Measurements from ENCODE around the gene WNT9B. TPM values are rescaled to one million over a fixed set of nuclear protein-coding genes. Genes with fewer than 3 reads are reported as not detected.

Gene WNT9B
- total and polyA plus RNA-seq, 9 of the 15 experiments (the other 6 are each of a cell fraction or from before 2014, with no cell fraction given) = not detected

- peaks cover 12 to 16% of the 10 kb centered on the region in 2 experiments; a peak in 3 of 5 replicates for H3K4me1 ChIP-seq (replicated peaks in 1 of 2; ENCODE audit: control insufficient read depth in 2 of 2, insufficient read depth in 2 of 2, low read length in 2 of 2)
- in situ Hi-C loops (cut with MboI) = no loop called here
- 0 out of 3 replicates have a peak, but pooled peaks cover 3% of the 10 kb centered on the region for H3K79me2 ChIP-seq (ENCODE audit: control insufficient read depth, insufficient read depth, low read length)
- no TSS peak for BruUV-seq (replicated peaks)
- H3K4me2 ChIP-seq (ENCODE audit: insufficient read depth, low read length) = peak overlapping the region; percentile 48
- peaks cover 20% of the 10 kb centered on the region for H4K20me1 ChIP-seq (replicated peaks; ENCODE audit: control insufficient read depth, insufficient read depth, low read length)
- ChIA-PET CTCF (ENCODE audit: low intra/inter-chr PET ratio) (no interaction called here), POLR2A (interaction anchor here (0.6 to 1.7 kb wide), 7 partner anchors 8 to 1599 kb away, joined by 3 to 4 read pairs (median 3); no protein-coding TSS in a partner anchor)
- FAIRE-seq = peak; percentile 99
- DNase-seq (ENCODE audit: extremely low read depth in 1 of 4, low spot score in 3 of 4) = peak; percentile 64 to 85 (median 76)
- H3K9me3 ChIP-seq (replicated peaks; ENCODE audit: control insufficient read depth, insufficient read depth, low read depth, low read length) = no peaks in the 10 kb centered on the region
- H3K36me3 ChIP-seq (ENCODE audit: control insufficient read depth, insufficient read depth, low read length) = peaks cover 99% of the 10 kb centered on the region
- intact Hi-C loops (cut with micrococcal nuclease) = no loop called here
- H3K9ac ChIP-seq (ENCODE audit: insufficient read depth in 1 of 2, low read depth in 2 of 2, low read length in 2 of 2) = peak overlapping the region in 1 of 2 experiments; percentile 51; a peak in 1 of 4 replicates
- H3K4me3 ChIP-seq = no peak overlapping the region
- peak overlapping the region; percentile 37 for H3K27ac ChIP-seq (ENCODE audit: extremely low read depth, low read depth, low read length)
- peak; percentile 91 for ATAC-seq
- no peak overlapping the region for H2AFZ ChIP-seq (ENCODE audit: low read depth, low read length)
- no peaks in the 10 kb centered on the region for H3K27me3 ChIP-seq (ENCODE audit: control insufficient read depth in 2 of 2, insufficient read depth in 2 of 2, low read length in 2 of 2)
- WGBS (ENCODE audit: insufficient coverage, low coverage, missing lambda C conversion rate) = 9% methylated on average over 7 of the region's 7 CpGs
- H3K9me1 ChIP-seq (ENCODE audit: control insufficient read depth, insufficient read depth, low read length) = no peaks in the 10 kb centered on the region
- TF ChIP-seq SOX6 (IDR thresholded peaks at IDR 0.05) (peak; percentile 60; the same call in 1 of the 2 replicates), EP300 (IDR thresholded peaks at IDR 0.05; ENCODE audit: low read length) (peak; percentile 53; the same call in 1 of the 2 replicates), SMARCA4 (IDR thresholded peaks at IDR 0.05) (peak; percentile 21; the same call in 1 of the 2 replicates), MAZ (CRISPR knock-in tag; conservative IDR thresholded peaks at IDR 0.05 in 1 of 2, IDR thresholded peaks at IDR 0.05 in 1 of 2) (no peak), DPF2 (IDR thresholded peaks at IDR 0.05) (peak; percentile 54; the same call in 1 of the 2 replicates), TRIM24 (IDR thresholded peaks at IDR 0.05) (no peak), SMAD4 (CRISPR knock-in tag; conservative IDR thresholded peaks at IDR 0.05) (peak; percentile 46; the same call in 1 of the 2 replicates), BHLHE40 (IDR thresholded peaks at IDR 0.05; ENCODE audit: low read length) (peak; percentile 68), ARID1B (IDR thresholded peaks at IDR 0.05) (peak; percentile 63), KLF1 (tag; IDR thresholded peaks at IDR 0.05) (peak; percentile 99), MNT (conservative IDR thresholded peaks at IDR 0.05) (peak in 1 of 2 experiments; percentile 39; a peak in 1 of 4 replicates), GMEB1 (CRISPR knock-in tag; IDR thresholded peaks at IDR 0.05) (no peak), HDAC8 (tag; IDR thresholded peaks at IDR 0.05) (no peak), CREM (IDR thresholded peaks at IDR 0.05; ENCODE audit: low read depth) (peak; percentile 64), CTBP1 (IDR thresholded peaks at IDR 0.05; ENCODE audit: borderline replicate concordance) (peak; percentile 92), ATF1 (CRISPR knock-in tag; IDR thresholded peaks at IDR 0.05) (no peak), ATF1 (tag; IDR thresholded peaks at IDR 0.05) (peak; percentile 52; the same call in 1 of the 2 replicates), TBL1XR1 (IDR thresholded peaks at IDR 0.05; ENCODE audit: low read length in 2 of 2) (peak in 1 of 2 experiments; percentile 32; a peak in 1 of 4 replicates)
- TF ChIP-seq, protein P1, sequence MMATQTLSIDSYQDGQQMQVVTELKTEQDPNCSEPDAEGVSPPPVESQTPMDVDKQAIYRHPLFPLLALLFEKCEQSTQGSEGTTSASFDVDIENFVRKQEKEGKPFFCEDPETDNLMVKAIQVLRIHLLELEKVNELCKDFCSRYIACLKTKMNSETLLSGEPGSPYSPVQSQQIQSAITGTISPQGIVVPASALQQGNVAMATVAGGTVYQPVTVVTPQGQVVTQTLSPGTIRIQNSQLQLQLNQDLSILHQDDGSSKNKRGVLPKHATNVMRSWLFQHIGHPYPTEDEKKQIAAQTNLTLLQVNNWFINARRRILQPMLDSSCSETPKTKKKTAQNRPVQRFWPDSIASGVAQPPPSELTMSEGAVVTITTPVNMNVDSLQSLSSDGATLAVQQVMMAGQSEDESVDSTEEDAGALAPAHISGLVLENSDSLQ (IDR thresholded peaks at IDR 0.05) = peak; percentile 85
- TF ChIP-seq, protein P2, sequence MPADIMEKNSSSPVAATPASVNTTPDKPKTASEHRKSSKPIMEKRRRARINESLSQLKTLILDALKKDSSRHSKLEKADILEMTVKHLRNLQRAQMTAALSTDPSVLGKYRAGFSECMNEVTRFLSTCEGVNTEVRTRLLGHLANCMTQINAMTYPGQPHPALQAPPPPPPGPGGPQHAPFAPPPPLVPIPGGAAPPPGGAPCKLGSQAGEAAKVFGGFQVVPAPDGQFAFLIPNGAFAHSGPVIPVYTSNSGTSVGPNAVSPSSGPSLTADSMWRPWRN (IDR thresholded peaks at IDR 0.05; ENCODE audit: low read depth) = no peak
These were observed 84.4 kb downstream of the WNT9B start for GRCh38 chr17:46935658-46936266.

Data from K562 (cell line).